NCI-H2196 (cell line): ENCODE measurements around the gene AZU1.

Experiments
- DNase-seq: peaks from one replicate; lab custom pipeline; 2025; ENCODE audit not compliant: unreplicated experiment; lab: John Stamatoyannopoulos, UW

Gene AZU1

DNA sequence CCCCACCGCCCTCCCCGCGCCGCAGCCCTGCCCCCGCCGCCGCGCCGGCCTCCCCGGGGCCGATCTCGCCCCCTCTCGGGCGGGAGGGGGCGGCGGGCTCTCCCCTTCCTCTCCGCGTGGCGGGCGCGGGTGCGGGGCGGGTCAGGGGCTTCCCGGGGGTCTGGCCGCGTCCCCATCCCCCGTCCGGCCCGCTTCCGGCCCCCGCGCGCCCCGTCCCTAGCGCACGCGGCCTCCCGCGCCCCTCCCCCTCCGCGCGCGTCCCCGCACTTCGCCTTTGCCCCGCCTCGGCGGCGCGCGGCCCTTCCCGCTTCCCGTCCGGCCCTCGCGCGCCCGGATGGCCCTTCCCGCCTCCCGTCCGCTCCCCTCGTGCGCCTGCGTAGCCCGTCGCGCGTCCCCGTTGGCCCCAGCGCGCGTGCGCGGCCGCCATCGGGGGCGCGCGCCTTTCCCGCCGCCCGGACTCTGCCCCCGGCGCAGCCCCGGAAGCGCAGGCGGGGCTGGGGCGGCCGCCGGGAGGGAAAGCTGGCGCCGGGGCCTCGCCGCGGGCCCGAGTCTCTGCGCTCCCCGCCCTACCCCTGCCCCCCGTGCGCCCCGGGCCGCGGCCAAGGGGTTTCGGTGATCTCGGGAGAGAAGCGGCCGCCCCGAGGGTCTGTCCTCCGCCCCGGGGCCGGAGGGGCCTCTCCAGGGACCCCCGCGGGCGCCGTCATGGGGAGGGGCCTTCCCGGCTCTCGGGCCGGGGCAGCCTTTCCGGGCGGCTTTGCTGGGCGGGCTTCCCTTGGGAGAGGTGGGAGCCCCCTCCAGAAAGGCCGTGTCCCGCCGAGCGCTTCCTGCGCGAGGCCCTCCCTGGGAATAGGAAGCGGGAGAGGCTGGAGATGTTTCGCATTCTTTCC, 29.9 kb upstream of the AZU1 start:
- DNase-seq: peak; percentile 97

DNA sequence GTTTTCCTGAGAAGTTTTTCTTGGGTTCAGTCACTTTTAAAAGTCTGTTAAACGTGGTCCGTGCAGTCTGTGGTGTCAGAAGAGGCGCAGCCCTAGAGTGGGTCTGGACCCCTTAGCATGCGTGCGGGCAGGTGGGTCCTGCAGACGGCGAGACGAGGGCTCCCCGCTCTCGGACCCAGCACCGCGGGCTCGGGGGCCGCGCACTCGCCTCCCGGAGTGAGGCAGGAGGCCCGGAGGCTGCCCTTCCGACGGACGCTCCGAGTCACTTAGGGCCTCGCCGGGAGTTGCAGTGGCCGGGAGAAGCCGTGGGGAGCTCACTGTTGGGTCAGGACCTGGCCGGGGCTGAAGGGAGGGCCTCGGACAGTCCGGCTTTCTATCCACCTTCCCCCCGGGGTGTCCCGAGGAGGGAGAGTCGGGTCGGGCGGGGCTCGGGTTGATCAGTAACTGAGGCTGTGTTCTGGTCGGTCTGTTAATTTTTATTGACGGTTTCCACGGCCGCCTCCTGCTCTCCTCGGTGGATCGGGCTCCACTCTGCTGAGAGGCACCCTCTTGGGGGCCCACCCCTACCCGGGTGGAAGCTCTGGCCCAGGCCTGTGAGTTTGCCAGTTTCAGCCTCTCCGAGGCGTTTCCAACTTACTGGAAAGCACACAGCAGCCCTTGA, 29.1 kb upstream of the AZU1 start:
- DNase-seq: no peak

DNA sequence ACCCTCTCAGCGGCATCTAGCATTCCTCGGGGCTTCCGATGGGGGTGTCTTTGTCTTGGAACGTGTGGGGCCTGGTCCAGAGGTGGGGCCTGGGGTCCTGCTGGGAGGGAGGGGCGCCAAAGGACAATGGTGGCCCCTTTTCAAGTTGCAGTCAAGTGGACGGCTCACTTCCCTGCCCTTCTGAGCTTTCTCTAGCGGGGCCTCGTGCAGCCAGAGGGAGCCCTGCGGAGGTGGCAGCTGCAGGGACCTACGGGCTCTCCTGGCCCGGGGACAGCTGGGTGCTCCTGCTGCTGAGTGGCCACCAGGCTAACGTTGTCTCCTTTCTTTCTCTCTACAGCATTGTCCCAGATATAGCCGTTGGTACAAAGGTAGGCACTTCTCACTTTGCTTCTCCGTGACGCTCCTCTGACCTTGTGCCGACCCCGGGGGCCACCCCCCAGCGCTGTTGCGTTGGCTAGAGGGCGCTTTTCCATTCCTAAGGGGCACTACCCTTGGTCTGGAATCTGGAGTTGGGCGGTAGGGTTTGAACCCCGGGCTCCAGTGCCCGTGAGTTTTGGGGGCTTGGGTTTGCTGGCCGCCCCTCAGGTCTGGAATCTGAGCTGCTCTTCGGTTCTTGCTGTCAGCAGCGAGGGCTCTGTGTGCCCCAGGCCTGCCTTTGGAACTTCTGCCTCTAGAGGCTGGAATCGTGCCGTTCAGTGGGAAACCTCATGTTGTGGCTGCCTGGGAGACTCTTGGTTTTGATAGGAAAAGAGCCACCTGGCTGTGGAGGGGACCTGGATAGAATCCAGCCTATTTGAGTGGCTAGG, 28.4 kb upstream of the AZU1 start:
- peak; percentile 19 for DNase-seq

DNA sequence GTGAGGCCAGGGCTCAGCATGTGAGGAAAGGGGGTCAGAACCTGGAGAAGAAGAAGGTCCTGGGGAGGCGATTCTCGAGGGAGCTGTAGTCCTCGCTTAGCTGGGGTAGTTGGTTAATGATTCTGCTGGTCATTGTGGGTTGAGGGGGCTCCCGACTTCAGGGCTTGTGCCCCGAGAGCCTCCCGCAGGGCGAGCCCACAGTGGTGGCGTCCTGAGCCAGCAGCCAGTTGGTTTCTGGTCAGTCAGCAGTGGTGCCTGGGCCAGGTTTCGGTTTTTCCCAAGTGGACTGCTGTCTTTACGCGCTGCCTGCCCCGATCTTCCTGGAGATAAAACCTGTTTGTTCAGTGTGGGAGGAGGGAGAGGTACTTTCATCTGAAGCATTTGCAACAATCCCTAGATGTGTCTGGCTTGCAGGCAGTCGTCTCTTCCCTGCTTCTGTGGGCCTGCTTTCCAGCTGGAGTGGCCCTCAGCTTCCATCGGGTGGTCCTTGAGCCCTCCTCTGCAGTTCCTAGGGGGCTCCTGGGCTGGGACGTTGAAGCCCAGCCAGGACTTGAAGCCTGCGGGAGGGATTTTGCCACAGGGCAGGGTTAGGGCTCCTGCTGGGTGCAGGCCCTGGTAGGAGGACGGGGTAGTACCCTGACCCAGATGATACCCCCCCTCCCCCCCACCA, 27.1 kb upstream of the AZU1 start:
- DNase-seq: peak; percentile 58

DNA sequence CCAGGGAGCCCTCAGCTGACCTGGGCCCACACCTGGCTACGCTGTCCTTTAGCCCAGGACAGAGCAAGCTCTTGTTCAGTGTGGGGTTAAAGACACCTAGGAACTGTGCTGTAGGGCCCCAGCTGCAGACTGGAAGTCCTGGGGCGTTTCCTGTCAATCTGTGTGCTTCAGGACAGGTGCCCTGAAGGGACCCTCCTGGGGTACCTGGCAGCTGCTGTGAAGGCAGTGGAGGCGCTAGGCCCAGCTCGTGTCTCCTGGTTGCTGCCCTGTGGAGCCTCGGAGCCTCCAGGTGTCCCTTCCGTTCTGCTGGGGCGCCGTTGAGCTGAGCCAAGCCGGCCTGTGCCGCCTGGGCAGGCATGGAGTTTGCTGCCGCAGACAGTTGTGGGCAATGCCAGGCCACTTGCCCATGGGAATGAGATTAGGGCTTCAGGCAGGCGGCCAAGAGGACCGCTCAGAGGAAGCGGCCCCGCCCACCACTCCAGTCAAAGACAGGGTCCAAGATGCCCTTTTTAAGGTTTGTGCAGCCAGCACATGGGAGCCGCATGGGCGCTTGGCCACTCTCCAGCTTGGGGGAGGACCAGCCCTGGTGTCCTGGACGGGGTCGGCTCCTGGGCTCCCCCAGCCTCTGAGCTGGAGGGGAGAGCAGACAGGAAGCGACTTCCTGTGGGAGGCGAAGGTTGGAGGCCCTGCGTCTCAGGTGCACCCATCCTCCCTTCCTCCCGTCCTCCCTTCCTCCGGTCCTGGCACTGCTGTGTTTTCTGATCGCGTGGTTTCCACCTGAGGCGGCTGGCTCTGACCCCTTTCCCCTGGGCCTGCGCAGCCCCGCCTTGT, 26.4 kb upstream of the AZU1 start:
- peak; percentile 81 for DNase-seq

DNA sequence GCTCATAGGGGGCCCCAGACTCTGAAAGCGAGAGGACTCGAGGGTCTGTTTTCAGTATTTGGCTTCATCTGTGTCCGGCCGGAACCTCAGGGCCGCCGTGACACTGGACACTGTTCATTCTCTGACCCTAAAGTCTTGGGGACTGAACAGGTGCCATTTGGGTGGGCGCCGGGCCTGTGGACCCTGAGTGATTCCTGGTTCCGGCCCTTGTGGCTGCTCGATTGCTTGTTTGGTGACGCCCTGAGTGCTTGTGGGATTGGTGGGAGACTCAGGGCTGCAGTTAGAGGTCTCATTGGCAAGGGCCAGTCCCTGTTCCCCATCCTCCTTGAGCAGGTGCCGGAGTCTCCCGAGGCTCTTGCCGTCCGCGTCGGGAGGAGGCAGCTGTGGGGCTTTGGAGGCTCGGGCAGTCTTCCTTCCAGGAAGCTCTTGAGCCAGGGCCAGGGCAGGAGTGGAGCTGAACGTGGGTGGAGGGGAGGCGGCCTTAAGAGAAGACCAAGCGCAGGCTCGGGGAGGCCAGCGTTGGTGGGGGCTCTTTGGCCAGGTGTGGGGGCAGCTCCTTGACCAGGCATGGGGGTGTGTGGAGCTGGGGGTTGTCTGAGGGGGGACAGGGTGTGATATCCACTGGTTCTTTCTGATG, 25.7 kb upstream of the AZU1 start:
- DNase-seq: peak; percentile 50

DNA sequence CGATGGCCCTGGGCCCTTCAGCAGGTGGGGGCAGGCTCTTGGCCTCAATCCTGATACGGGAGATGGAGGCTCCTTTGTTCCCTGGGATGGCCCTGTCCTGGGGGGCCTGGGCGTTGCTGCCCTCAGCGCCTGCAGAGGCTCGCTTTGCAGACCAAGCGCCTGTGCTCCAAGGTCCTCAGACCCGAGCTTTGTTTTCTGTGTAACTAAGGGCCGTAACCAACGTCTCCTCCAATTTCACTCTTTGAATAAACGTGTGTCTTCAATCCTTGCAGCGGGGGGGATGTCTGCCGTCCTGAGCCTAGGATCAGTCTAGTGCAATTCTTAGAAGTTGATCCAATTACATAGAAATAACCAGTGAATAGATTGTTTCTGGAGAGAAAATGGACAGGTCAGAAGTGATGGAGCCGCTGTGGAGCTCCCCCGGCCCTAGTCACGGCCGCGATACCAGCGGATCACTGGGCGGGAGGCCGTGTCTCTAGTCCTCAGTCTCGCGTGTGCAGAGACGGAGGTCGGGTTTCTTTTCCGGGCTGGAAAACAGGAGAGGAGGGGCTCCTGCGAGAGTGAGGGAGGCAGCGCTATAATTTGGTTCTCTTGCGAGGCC, 25.0 kb upstream of the AZU1 start:
- DNase-seq: peak; percentile 81

DNA sequence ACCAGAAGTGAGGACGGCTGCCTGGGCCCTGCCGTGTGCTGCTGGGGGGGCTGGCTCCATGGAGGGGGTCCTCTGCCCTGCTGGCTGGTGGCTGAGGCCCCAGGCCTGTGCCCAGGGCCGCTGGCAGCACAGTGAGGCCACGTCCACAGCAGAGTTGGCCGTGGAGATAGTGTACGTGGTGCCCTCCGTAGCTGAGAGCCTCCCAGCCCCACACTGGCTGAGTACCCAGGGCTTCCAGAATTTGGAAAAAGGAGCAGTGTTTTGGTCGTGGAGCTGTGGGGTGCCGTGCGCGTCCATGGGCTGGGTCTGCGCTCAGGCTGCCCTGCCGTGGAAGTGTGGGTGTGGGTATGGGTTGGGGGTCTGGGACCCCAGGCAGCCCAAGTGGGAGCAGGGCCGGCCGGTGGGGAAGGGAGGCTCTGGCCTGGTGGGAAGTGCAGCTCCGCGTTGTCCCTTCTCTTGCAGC, 24.5 kb upstream of the AZU1 start:
- no peak for DNase-seq

DNA sequence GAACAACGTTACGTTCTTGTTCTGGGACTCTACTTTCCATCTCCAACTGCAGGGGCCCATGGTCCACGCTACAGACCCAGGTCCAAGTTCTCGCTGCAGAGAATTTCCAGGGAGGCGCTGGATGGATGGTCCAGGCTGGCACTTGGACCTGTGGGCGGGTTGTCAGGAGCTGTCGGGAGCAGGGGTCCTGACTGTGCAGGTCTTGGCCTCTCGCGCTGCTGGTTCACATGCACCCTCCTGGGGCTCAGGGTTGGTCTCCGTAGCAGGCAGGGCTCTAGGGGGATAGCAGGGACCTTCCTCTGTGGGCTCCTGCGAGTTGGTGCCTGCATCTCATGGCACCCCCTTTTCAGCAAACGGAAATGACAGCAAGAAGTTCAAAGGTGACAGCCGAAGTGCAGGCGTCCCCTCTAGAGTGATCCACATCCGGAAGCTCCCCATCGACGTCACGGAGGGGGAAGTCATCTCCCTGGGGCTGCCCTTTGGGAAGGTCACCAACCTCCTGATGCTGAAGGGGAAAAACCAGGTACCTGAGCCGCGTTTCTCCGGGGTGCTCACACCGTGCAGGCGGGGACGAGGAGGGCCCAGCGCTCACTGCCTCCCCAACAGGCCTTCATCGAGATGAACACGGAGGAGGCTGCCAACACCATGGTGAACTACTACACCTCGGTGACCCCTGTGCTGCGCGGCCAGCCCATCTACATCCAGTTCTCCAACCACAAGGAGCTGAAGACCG, 23.8 kb upstream of the AZU1 start:
- DNase-seq: no peak

DNA sequence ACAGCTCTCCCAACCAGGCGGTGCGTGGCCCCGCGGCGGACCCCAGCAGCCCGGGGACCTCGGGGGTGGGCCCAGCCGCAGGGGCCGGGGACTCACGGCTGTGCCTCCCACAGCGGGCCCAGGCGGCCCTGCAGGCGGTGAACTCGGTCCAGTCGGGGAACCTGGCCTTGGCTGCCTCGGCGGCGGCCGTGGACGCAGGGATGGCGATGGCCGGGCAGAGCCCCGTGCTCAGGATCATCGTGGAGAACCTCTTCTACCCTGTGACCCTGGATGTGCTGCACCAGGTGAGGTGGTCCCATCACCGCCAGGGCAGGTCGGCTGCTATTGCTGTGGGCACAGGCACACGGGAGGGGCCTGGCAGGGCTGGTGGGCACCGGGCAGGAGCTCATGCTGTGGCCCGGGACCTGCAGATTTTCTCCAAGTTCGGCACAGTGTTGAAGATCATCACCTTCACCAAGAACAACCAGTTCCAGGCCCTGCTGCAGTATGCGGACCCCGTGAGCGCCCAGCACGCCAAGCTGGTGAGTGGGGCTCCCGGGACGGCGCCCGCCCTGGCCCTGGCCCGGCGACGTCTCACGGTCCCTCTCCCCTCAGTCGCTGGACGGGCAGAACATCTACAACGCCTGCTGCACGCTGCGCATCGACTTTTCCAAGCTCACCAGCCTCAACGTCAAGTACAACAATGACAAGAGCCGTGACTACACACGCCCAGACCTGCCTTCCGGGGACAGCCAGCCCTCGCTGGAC, 23.0 kb upstream of the AZU1 start:
- no peak for DNase-seq

DNA sequence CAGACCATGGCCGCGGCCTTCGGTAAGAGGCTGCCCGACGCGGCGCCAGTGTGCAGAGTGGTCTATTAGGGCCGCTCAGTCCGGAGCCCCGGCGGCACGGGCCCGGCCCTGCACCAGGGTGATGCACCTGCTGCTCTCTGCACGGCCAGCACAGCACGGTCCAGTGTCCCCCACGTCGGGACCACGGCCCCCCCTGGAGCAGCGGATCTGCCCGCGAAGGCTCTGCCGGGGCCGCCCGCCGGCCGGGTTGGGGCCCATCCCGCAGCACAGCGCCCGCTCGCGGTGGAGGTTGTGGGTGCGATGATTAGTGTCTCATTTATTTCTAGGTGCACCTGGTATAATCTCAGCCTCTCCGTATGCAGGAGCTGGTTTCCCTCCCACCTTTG, 22.5 kb upstream of the AZU1 start:
- DNase-seq: no peak

DNA sequence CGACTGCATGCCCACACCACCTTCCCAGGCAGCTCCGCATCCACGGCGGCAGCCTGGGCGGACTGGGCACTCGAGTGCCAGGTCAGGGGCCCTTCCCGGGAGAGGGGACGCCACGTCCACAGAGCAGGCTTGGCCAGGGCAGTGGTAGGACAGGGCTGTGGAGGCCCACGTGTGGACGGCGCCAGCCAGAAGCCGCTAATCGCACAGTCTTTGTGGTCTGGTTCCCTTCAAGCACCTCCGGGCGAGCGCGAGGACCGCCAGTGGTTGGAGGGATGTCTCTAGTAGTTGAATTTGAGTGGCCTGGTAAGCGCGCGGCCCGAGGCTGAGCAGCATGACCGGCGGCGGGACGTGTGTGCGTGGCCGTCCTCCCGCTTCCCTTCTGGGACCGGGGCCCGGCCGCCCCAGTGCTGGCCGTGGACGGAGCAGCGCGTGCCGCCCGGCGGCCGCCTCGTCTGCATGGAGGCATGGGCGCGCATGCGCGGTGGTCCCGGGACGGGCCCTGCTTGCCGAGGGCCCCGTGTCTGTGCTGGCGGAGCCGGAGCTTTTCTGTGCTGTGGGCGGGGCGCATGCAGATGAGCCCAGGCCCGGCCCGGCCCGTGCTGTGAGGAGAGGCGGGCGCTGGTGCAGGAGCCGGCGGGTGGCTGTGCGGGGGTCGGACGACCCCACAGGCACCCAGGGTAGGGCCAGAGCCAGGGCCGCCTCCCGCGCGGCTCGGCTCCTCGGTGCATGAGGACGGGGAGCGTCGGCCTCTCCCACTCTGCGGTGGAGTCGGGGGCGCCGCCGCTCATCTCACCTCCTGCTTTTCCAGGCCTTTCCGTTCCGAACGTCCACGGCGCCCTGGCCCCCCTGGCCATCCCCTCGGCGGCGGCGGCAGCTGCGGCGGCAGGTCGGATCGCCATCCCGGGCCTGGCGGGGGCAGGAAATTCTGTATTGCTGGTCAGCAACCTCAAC, 21.8 kb upstream of the AZU1 start:
- no peak for DNase-seq

DNA sequence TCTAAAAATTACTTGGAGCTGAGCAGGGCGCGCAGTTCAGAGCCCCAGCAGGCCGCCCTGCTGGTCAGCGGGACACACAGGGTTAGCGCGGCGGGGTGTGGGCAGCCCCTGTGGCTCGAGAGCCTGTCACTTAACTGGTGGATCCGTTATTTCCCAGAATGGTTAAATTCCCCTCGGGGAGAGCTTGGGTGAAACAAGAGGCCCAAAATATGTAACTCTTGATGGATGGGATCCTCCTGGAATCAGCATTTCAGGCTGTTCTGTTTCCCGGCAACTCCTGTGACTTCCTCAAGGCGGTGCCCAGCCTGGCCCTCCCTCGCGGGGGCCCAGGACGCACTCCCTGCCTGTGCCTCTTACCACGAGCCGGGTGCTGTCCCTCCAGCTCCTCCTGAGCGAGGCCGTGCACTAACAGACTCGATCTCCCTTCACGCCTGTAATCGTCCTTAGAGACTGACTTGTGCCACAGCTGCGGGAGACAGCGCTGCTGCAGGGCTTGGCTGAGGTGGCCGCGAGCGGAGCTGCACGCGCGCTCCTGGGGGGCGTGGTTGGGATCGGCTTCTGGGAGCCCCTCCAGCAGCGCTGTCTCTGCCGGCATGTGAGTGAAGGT, 20.7 kb upstream of the AZU1 start:
- no peak for DNase-seq

DNA sequence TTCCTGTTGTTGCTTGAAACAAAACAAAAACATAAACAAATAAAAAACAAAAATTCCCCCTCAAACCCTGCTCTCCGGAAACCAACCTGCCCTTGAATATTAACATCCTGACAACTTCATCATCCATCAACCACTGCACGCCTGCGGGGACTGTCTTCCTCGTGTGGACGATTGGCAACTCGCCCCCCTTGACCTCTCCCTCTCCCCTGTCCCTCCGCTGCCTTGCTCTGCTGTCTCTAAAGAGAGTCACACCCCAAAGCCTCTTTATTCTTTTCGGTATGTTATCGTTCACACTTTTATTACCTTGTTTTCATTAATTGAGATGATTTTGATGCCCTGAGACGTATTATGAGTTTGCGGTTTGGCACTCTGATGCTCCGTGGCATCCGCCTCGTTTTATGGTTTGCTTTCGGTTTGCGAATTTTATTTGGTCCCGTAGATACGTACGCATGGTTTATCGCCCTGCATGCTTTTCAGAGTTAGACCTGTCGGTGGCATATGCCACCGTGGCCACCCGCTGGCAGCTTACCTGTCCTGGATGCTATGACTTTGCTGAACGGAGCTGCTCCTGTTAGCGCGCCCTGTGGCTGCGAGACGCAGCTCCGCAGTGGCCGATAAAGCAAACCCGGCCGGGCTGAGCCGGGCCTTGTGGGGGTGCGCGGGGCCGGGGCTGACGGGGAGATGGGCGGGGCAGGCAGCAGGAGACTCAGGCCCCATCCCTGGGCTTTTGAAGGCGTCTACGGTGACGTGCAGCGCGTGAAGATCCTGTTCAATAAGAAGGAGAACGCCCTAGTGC, 19.8 kb upstream of the AZU1 start:
- no peak for DNase-seq

DNA sequence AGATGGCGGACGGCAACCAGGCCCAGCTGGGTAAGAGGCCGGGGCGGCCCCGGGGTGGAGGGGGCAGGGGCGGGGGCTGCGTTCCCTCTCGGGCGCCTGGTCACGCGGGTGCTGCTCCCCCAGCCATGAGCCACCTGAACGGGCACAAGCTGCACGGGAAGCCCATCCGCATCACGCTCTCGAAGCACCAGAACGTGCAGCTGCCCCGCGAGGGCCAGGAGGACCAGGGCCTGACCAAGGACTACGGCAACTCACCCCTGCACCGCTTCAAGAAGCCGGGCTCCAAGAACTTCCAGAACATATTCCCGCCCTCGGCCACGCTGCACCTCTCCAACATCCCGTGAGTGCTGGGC, 19.2 kb upstream of the AZU1 start:
- no peak for DNase-seq
